Measurements from ENCODE around the gene FTO. TPM values are rescaled to one million over a fixed set of nuclear protein-coding genes. Genes with fewer than 3 reads are reported as not detected.
"Not testable (repeated sequence)": the region's sequence is repeated elsewhere in the genome, so short reads cannot be mapped to it uniquely, and the experiment has no call there.

Gene FTO
- total RNA-seq, 1 donor from 2014 or later: 62.6 TPM

DNA sequence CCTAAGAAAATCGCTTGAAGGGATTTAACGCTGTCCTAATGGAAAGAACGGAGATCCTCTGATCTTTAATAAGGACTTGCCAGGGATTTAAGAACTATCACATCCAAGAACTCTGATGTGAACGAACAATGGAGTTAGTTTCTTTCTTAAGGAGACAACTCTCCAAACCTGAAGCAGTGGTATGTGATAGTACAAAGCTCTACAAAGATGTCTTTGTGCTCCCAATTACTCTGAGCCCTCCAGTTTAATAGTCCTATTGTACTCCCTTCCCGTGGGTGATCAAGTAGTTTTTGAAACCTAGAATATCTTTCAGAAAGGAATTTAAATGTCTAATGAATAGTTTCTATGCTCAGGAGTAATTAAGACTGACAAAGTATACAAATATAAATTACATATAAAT is 123.8 kb downstream of the FTO start:
- no peak for DNase-seq

DNA sequence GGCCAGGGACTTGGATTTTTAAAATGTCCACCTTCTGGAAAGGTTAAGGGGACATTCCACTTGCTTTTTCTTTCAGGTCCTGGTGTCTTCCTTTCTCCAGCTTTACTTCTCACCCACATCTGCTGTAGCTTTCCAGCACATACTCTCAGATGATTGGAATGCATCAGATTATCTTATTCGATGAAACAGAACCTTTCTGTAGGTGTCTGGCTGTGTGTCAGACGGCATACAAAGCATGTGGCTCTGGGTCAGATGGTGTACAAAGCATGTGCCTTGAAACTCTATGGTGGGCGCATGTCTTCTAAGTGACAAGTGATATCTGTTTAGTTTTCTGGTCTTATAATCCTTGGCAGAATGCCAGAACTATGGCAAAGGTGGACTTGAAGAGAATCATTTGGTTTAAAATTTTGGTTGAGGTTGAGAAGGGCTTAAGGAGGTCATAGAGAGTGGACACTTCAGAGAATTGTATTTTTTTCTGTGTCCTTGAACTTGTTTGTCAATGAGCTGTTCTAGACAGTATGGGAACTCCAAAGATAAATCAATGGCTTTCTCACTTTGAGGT is 125.3 kb downstream of the FTO start:
- DNase-seq: no peak

GRCh38 chr16:53832896-53833544 is 129.1 kb downstream of the FTO start:
- no peak for DNase-seq

DNA sequence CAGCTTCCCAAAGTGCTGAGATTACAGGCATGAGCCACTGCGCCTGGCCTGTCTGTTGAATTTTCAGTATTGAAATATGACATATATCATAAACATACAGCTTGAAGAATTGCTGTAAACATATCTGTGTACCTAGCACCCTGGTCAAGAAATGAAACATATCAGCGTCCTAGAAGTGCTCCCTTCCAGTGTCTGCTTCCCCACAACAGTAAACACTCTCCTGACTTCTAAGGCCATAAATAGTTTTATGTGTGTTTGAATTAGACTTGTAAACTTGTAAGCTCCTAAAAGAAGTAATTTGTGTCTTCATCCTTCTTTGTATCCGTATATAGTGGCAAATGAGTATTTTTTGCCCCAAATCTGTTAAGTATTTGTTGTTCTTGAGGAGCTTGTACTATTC is 132.2 kb downstream of the FTO start:
- no peak for DNase-seq

DNA sequence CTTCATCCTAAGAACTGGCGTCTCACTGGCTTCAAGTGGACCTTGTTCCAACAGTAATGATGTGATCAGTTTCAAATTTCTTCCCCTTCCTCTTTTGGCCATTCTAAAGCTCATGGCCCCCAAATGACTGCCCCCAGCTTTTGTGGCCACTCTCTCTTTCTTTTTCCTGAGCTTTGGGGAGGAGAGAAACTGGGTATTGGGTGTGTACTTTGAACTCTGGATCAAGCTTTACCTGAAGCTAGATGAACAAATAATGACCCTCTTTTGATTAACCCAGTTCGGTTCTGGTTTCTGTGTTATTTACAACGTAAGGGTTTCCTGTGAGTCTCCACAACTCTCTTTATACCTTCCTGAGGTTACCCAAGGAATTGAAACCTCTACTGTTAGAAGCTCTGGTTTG is 132.7 kb downstream of the FTO start:
- DNase-seq: no peak

GRCh38 chr16:53837426-53837825 is 133.5 kb downstream of the FTO start:
- no peak for DNase-seq

DNA sequence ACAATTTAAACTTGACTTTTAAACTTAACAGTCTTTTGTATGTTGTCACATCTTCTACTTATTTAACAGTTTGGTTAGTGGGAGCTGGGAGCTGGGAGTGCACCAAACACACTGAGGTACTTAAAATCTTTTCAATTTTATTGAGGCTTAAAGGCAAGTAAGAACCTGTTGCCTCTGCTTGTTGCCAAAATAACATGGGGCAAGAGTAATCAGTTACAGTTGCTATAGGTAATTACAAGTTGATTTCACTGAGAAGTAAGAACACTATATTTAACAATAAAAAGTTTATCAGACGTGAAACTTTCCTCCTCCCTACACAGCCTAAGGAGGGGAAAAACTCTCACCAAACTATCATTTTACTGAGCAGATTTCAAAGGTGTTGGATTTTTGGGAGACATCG is 135.2 kb downstream of the FTO start:
- DNase-seq: no peak

GRCh38 chr16:53840456-53840855 is 136.5 kb downstream of the FTO start:
- DNase-seq: no peak

- no peak for DNase-seq
Observed at GRCh38 chr16:53841884-53842283, 137.9 kb downstream of the FTO start.

- no peak for DNase-seq
Observed at GRCh38 chr16:53843084-53843483, 139.1 kb downstream of the FTO start.

- DNase-seq: no peak
Observed at GRCh38 chr16:53844804-53845203, 140.8 kb downstream of the FTO start.

DNA sequence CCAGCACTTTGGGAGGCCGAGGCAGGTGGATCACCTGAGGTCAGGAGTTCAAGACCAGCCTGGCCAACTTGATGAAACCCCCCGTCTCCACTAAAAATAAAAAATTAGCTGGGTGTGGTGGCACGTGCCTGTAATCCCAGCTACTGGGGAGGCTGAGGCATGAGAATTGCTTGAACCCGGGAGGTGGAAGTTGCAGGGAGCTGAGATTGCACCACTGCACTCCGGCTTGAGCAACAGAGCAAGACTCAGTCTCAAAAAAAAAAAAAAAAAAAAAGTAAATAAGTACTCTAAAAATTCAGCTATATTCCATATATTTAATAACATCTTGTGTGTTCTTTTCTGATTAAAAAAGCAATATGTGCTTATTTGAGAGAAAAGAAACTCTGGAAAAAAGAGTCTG is 142.6 kb downstream of the FTO start:
- not testable (repeated sequence) for DNase-seq

DNA sequence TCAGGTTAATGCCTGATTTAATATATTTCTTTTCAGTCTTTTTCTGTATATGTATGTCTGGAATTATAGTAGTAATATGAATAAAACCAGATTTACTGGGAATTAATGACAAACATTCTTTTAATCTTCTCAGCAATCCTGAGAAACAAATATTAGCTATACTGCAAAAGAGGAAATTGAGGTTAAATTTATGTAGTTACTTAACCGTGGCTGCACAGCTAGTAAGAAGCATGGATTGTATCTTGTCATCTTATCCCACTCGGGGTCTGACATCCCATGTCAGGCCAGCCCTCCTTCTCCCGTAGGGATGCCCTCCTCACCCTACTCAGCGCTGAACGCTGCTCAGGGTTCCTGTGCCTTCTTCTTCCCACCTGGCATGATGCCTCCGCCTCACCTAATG is 143.0 kb downstream of the FTO start:
- no peak for DNase-seq

- DNase-seq: no peak
Observed at GRCh38 chr16:53848277-53848942, 144.5 kb downstream of the FTO start.

DNA sequence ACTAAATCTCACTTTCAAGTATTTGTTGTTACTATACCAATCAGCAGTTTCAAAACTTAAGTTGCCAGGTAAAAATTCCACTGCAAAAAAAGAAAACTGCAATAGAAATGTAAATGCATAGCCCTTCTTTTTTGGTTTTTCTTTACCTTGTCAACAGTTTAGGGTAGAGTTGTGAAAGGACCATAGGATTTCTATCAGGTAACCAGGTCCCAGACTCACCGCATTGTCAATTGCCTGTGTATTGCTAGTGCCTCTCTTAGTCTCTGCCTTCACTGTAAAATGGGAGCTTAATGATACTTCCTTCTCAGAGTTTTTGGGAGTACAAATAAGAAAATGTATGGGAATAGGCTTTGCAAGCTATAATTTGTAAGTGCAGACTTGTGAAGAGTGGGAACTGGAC is 145.0 kb downstream of the FTO start:
- no peak for DNase-seq

GRCh38 chr16:53849585-53849984 is 145.6 kb downstream of the FTO start:
- DNase-seq: no peak

GRCh38 chr16:53849994-53850393 is 146.0 kb downstream of the FTO start:
- DNase-seq: no peak

GRCh38 chr16:53852678-53853077 is 148.7 kb downstream of the FTO start:
- no peak for DNase-seq

DNA sequence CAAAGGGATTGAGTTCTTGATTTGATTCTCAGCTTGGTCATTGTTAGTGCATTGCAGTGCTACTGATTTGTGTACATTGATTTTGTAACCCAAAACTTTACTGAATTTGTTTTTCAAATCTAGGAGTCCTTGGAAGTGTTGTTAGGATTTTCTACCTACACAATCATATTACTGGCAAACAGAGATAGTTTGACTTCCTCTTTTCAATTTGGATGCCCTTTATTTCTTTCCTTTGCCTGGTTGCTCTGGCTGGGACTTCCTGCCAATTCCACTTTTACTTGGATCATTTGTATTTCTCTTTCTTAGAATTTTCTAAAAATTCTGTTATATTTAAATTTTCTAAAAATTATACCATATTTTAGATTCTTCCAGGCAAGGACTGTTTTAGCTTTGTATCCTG is 151.1 kb downstream of the FTO start:
- DNase-seq: no peak

- DNase-seq: no peak
Observed at GRCh38 chr16:53855511-53855910, 151.6 kb downstream of the FTO start.

DNA sequence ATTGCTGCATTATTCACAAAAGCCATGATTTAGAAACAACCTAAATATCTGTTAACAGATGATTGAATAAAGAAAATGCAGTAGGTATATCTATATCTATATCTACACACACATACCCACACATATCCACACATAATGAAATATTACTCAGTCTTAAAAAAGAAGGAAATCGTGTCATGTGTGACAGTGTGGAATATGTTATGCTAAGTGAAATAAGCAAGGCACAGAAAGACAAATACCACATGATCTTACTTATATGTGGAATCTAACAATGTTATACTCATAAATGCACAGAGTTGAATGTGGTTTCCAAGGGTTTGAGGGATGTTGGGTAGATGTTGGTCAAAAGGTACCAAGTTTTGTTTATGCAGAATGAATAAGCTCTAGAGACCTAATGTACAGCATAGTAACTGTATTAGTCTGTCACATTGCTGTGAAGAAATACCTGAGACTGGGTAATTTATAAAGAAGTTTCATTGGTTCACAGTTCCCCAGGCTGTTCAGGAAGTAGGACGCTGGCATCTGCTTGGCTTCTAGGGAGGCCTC is 156.1 kb downstream of the FTO start:
- no peak for DNase-seq

- no peak for DNase-seq
Observed at GRCh38 chr16:53863861-53864260, 159.9 kb downstream of the FTO start.

- peak; percentile 69 for DNase-seq
Observed at GRCh38 chr16:53864819-53865493, 161.0 kb downstream of the FTO start.

DNA sequence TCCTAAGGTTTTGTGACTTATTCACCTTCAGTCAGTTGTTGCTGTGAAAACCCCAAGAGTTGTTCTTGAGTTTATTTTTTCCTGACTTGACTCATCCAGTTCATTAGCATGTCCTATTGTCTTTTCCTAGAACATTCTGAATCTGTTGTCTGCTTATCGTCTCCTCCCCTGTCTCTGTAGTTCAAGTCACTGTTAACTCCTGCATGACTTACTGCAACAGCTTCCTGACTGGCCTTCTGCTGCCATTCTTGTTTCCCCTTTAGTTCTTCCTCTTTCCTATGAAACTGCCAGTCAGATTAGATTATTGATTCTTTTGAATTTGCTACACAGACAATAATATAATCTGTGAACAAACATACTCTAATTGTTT is 161.5 kb downstream of the FTO start:
- peak; percentile 73 for DNase-seq
